HL-60 (cell line): ENCODE data around the gene SV2C.

Experiments
- DNase-seq, 2 experiments: peaks; one replicate each; pipeline ENCODE4 v3.0.0-alpha.2; 2010 to 2020; ENCODE audit warnings: low read depth in 1 of 2, low spot score in 1 of 2
- H3K27ac ChIP-seq: fragments of 250-450 bp; sonication (Bioruptor Pico); replicated peaks from 2 replicates; pipeline ENCODE4 v1.5.1; 2020; ENCODE audit warnings: mild to moderate bottlenecking, moderate library complexity
- H3K27me3 ChIP-seq: fragments of 250-450 bp; sonication (Bioruptor Pico); 2 replicates; pipeline ENCODE4 v1.5.1; 2021; ENCODE audit warnings: mild to moderate bottlenecking, moderate library complexity; ENCODE audit not compliant: insufficient read depth, poor library complexity, severe bottlenecking
- H3K4me3 ChIP-seq: replicated peaks from 2 replicates; pipeline ENCODE4 v1.5.1; 2011; ENCODE audit warnings: mild to moderate bottlenecking, control low read depth, low read length; ENCODE audit not compliant: insufficient read depth
- GABPA ChIP-seq: IDR thresholded peaks from 2 replicates; pipeline ENCODE4 v1.6.1; 2012; ENCODE audit warnings: low read depth
- POLR2AphosphoS5 ChIP-seq: IDR thresholded peaks from 2 replicates; pipeline ENCODE4 v1.6.1; 2012; ENCODE audit warnings: low read depth
- REST ChIP-seq: IDR thresholded peaks from 2 replicates; pipeline ENCODE4 v1.6.1; 2012; ENCODE audit warnings: low read depth; ENCODE audit not compliant: insufficient replicate concordance
- SPI1 ChIP-seq: IDR thresholded peaks from 2 replicates; pipeline ENCODE4 v1.6.1; 2012; ENCODE audit warnings: low read depth, mild to moderate bottlenecking, borderline replicate concordance
- TF ChIP-seq, protein P1 (sequence below): IDR thresholded peaks from one replicate; pipeline ENCODE4 v1.5.1; 2011; ENCODE audit warnings: low read length, control low read depth, inconsistent platforms; ENCODE audit not compliant: insufficient read depth

SV2C gene

GRCh38 chr5:76376866-76377230 is 293.7 kb downstream of the SV2C start:
- TF ChIP-seq, protein P1, sequence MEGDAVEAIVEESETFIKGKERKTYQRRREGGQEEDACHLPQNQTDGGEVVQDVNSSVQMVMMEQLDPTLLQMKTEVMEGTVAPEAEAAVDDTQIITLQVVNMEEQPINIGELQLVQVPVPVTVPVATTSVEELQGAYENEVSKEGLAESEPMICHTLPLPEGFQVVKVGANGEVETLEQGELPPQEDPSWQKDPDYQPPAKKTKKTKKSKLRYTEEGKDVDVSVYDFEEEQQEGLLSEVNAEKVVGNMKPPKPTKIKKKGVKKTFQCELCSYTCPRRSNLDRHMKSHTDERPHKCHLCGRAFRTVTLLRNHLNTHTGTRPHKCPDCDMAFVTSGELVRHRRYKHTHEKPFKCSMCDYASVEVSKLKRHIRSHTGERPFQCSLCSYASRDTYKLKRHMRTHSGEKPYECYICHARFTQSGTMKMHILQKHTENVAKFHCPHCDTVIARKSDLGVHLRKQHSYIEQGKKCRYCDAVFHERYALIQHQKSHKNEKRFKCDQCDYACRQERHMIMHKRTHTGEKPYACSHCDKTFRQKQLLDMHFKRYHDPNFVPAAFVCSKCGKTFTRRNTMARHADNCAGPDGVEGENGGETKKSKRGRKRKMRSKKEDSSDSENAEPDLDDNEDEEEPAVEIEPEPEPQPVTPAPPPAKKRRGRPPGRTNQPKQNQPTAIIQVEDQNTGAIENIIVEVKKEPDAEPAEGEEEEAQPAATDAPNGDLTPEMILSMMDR = no peak
- TF ChIP-seq REST (no peak), SPI1 (no peak), GABPA (no peak), POLR2AphosphoS5 (no peak)
- no peak for DNase-seq
- Histone ChIP-seq H3K27ac (no peak overlapping the region), H3K4me3 (no peak overlapping the region), H3K27me3 (no peaks in the 10 kb centered on the region)

DNA sequence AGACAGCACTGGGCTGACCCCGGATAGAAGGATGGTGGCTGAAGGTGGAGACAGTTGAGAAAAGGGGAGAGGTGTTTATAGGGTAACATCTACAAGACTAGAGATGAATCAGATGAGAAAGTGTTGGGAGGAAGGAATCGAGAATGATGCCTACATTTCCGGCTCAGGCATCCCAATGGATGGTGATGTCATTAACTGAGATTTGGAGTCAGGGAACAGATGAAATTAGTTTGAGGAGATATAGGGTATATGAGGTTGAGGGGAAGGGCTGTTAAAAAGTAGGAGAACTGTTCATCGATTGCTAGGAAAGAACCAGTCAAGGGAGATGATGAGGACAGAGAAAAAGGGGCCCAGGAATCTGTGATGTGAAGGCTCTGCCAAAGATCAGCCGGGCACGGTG is 295.2 kb downstream of the SV2C start:
- TF ChIP-seq REST (no peak), SPI1 (no peak), GABPA (no peak), POLR2AphosphoS5 (no peak)
- TF ChIP-seq, protein P1 = no peak
- H3K4me3 ChIP-seq = no peak overlapping the region
- no peaks in the 10 kb centered on the region for H3K27me3 ChIP-seq
- DNase-seq = no peak
- H3K27ac ChIP-seq = no peak overlapping the region

GRCh38 chr5:76379316-76379715 is 296.1 kb downstream of the SV2C start:
- no peak for DNase-seq
- Histone ChIP-seq H3K27ac (no peak overlapping the region), H3K4me3 (no peak overlapping the region), H3K27me3 (no peaks in the 10 kb centered on the region)
- TF ChIP-seq SPI1 (no peak), REST (no peak), GABPA (no peak), POLR2AphosphoS5 (no peak)
- TF ChIP-seq, protein P1 = no peak
